ENCODE results near the gene EVC2. TPM values are rescaled to one million over a fixed set of nuclear protein-coding genes. Genes with fewer than 3 reads are reported as not detected.

Gene EVC2
- total RNA-seq, 2 donors from 2014 or later = 9.7 to 11.7 TPM

GRCh38 chr4:5691491-5692132 is 16.7 kb downstream of the EVC2 start:
- Histone ChIP-seq H3K9ac (ENCODE audit: extremely low read depth, low read length, poor library complexity, severe bottlenecking) (no peak overlapping the region), H3K36me3 (ENCODE audit: control insufficient read depth, insufficient read depth, low read length) (peaks cover 3% of the 10 kb centered on the region), H3K4me1 (ENCODE audit: control insufficient read depth, insufficient read depth, low read length) (peaks cover 4% of the 10 kb centered on the region), H3K27ac (ENCODE audit: low read depth, low read length) (no peak overlapping the region), H3K4me3 (ENCODE audit: low read length) (no peak overlapping the region), H3K27me3 (ENCODE audit: control insufficient read depth, insufficient read depth, low read length, poor library complexity, severe bottlenecking) (no peaks in the 10 kb centered on the region), H3K9me3 (ENCODE audit: control insufficient read depth, low read length) (no peaks in the 10 kb centered on the region)
- H3K9me3 Mint-ChIP-seq = no peaks in the 10 kb centered on the region
- peaks cover 59% of the 10 kb centered on the region for H3K36me3 Mint-ChIP-seq (ENCODE audit: low read depth)
- H3K4me1 Mint-ChIP-seq = no peaks in the 10 kb centered on the region
- H3K4me3 Mint-ChIP-seq = no peak overlapping the region
- no peak overlapping the region for H3K27ac Mint-ChIP-seq
- TF ChIP-seq, protein P1, sequence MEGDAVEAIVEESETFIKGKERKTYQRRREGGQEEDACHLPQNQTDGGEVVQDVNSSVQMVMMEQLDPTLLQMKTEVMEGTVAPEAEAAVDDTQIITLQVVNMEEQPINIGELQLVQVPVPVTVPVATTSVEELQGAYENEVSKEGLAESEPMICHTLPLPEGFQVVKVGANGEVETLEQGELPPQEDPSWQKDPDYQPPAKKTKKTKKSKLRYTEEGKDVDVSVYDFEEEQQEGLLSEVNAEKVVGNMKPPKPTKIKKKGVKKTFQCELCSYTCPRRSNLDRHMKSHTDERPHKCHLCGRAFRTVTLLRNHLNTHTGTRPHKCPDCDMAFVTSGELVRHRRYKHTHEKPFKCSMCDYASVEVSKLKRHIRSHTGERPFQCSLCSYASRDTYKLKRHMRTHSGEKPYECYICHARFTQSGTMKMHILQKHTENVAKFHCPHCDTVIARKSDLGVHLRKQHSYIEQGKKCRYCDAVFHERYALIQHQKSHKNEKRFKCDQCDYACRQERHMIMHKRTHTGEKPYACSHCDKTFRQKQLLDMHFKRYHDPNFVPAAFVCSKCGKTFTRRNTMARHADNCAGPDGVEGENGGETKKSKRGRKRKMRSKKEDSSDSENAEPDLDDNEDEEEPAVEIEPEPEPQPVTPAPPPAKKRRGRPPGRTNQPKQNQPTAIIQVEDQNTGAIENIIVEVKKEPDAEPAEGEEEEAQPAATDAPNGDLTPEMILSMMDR (conservative IDR thresholded peaks at IDR 0.05) = no peak
- no peak for DNase-seq
- no peaks in the 10 kb centered on the region for H3K27me3 Mint-ChIP-seq (ENCODE audit: insufficient read depth)
- WGBS, 2 experiments (ENCODE audit: insufficient coverage in 1 of 2, insufficient read length in 1 of 2) = 83 to 95% methylated on average over 4 to 7 of the region's 7 CpGs

- H3K4me3 ChIP-seq (ENCODE audit: low read length) = no peak overlapping the region
- no peaks in the 10 kb centered on the region for H3K27me3 Mint-ChIP-seq (ENCODE audit: insufficient read depth)
- peaks cover 1% of the 10 kb centered on the region for H3K4me1 Mint-ChIP-seq
- peaks cover 4% of the 10 kb centered on the region for H3K4me1 ChIP-seq (ENCODE audit: control insufficient read depth, insufficient read depth, low read length)
- TF ChIP-seq, protein P1 (conservative IDR thresholded peaks at IDR 0.05) = no peak
- H3K9me3 Mint-ChIP-seq = no peaks in the 10 kb centered on the region
- H3K9ac ChIP-seq (ENCODE audit: extremely low read depth, low read length, poor library complexity, severe bottlenecking) = no peak overlapping the region
- H3K9me3 ChIP-seq (ENCODE audit: control insufficient read depth, low read length) = peaks cover 9% of the 10 kb centered on the region
- 84 to 94% methylated on average over 6 to 8 of the region's 8 CpGs for WGBS, 2 experiments (ENCODE audit: insufficient coverage in 1 of 2, insufficient read length in 1 of 2)
- DNase-seq = no peak
- H3K27me3 ChIP-seq (ENCODE audit: control insufficient read depth, insufficient read depth, low read length, poor library complexity, severe bottlenecking) = no peaks in the 10 kb centered on the region
- peaks cover 18% of the 10 kb centered on the region for H3K36me3 ChIP-seq (ENCODE audit: control insufficient read depth, insufficient read depth, low read length)
- H3K36me3 Mint-ChIP-seq (ENCODE audit: low read depth) = peaks cover 69% of the 10 kb centered on the region
- H3K27ac Mint-ChIP-seq = no peak overlapping the region
- H3K4me3 Mint-ChIP-seq = no peak overlapping the region
- H3K27ac ChIP-seq (ENCODE audit: low read depth, low read length) = peak overlapping the region; percentile 59
Observed at GRCh38 chr4:5689065-5689464, 19.3 kb downstream of the EVC2 start.

- H3K4me3 ChIP-seq (ENCODE audit: low read length) = no peak overlapping the region
- no peak overlapping the region for H3K9ac ChIP-seq (ENCODE audit: extremely low read depth, low read length, poor library complexity, severe bottlenecking)
- H3K9me3 ChIP-seq (ENCODE audit: control insufficient read depth, low read length) = peaks cover 9% of the 10 kb centered on the region
- Mint-ChIP-seq H3K27ac (no peak overlapping the region), H3K27me3 (ENCODE audit: insufficient read depth) (no peaks in the 10 kb centered on the region), H3K4me3 (no peak overlapping the region), H3K4me1 (peaks cover 8% of the 10 kb centered on the region), H3K36me3 (ENCODE audit: low read depth) (peaks cover 66% of the 10 kb centered on the region), H3K9me3 (no peaks in the 10 kb centered on the region)
- H3K4me1 ChIP-seq (ENCODE audit: control insufficient read depth, insufficient read depth, low read length) = peaks cover 4% of the 10 kb centered on the region
- DNase-seq = no peak
- TF ChIP-seq, protein P1 (conservative IDR thresholded peaks at IDR 0.05) = no peak
- WGBS, 2 experiments (ENCODE audit: insufficient coverage in 1 of 2, insufficient read length in 1 of 2) = 92 to 95% methylated on average over 4 to 6 of the region's 6 CpGs
- no peaks in the 10 kb centered on the region for H3K27me3 ChIP-seq (ENCODE audit: control insufficient read depth, insufficient read depth, low read length, poor library complexity, severe bottlenecking)
- no peak overlapping the region for H3K27ac ChIP-seq (ENCODE audit: low read depth, low read length)
- peaks cover 18% of the 10 kb centered on the region for H3K36me3 ChIP-seq (ENCODE audit: control insufficient read depth, insufficient read depth, low read length)
Observed at GRCh38 chr4:5686338-5686737, 22.0 kb downstream of the EVC2 start.
